ENCODE measurements around the gene ERG28. TPM values are rescaled to one million over a fixed set of nuclear protein-coding genes. Genes with fewer than 3 reads are reported as not detected.

Gene ERG28
- total and polyA plus RNA-seq, 2 experiments from 2014 or later, result 38.4 to 74.4 TPM

- no peak overlapping the region for H2AFZ ChIP-seq
- H3K4me3 ChIP-seq, result no peak overlapping the region
- no peak for DNase-seq (ENCODE audit: low spot score)
- H3K9me2 ChIP-seq (replicated peaks; ENCODE audit: insufficient read depth), result no peaks in the 10 kb centered on the region
- TF ChIP-seq EZH2phosphoT487 (IDR thresholded peaks at IDR 0.05; ENCODE audit: low read depth, severe bottlenecking, unreplicated experiment), result no peak
- no peaks in the 10 kb centered on the region for H3K27me3 ChIP-seq
- no peaks in the 10 kb centered on the region for H3K36me3 ChIP-seq (replicated peaks; ENCODE audit: insufficient read depth, low read depth)
- H3K4me1 ChIP-seq (ENCODE audit: insufficient read depth), result peaks cover 4% of the 10 kb centered on the region
- H3K79me2 ChIP-seq, result no peaks in the 10 kb centered on the region
- H3K9me3 ChIP-seq (ENCODE audit: low read depth), result no peaks in the 10 kb centered on the region
- peak overlapping the region; percentile 37 for H3K27ac ChIP-seq
- H4K20me1 ChIP-seq (ENCODE audit: insufficient read depth, poor library complexity, severe bottlenecking), result no peaks in the 10 kb centered on the region
- 80% methylated on average over 4 of the region's 4 CpGs for WGBS (ENCODE audit: low lambda C conversion rate, missing lambda C conversion rate)
- no peak overlapping the region for H3K4me2 ChIP-seq
These were observed 49.8 kb downstream of the ERG28 start for GRCh38 chr14:75610834-75611233.

GRCh38 chr14:75609606-75610475 lies 50.8 kb downstream of the ERG28 start:
- no peak for DNase-seq (ENCODE audit: low spot score)
- TF ChIP-seq EZH2phosphoT487 (IDR thresholded peaks at IDR 0.05; ENCODE audit: low read depth, severe bottlenecking, unreplicated experiment) (no peak), EZH2 (IDR thresholded peaks at IDR 0.05; ENCODE audit: borderline replicate concordance) (no peak), CTCF (IDR thresholded peaks at IDR 0.05; ENCODE audit: poor library complexity) (no peak)

GRCh38 chr14:75609116-75609515 lies 51.6 kb downstream of the ERG28 start:
- no peaks in the 10 kb centered on the region for H3K36me3 ChIP-seq (replicated peaks; ENCODE audit: insufficient read depth, low read depth)
- H3K4me1 ChIP-seq (ENCODE audit: insufficient read depth), result peaks cover 5% of the 10 kb centered on the region
- H3K79me2 ChIP-seq, result peaks cover 4% of the 10 kb centered on the region
- no peak overlapping the region for H3K4me3 ChIP-seq
- DNase-seq (ENCODE audit: low spot score), result no peak
- no peaks in the 10 kb centered on the region for H3K9me2 ChIP-seq (replicated peaks; ENCODE audit: insufficient read depth)
- H3K9me3 ChIP-seq (ENCODE audit: low read depth), result no peaks in the 10 kb centered on the region
- no peak for TF ChIP-seq EZH2 (IDR thresholded peaks at IDR 0.05; ENCODE audit: borderline replicate concordance)
- no peak for TF ChIP-seq CTCF (IDR thresholded peaks at IDR 0.05; ENCODE audit: poor library complexity)
- TF ChIP-seq EZH2phosphoT487 (IDR thresholded peaks at IDR 0.05; ENCODE audit: low read depth, severe bottlenecking, unreplicated experiment), result no peak
- no peaks in the 10 kb centered on the region for H3K27me3 ChIP-seq
- H3K27ac ChIP-seq, result no peak overlapping the region
- H2AFZ ChIP-seq, result no peak overlapping the region
- H4K20me1 ChIP-seq (ENCODE audit: insufficient read depth, poor library complexity, severe bottlenecking), result no peaks in the 10 kb centered on the region
- 88% methylated on average over 4 of the region's 4 CpGs for WGBS (ENCODE audit: low lambda C conversion rate, missing lambda C conversion rate)
- H3K4me2 ChIP-seq, result no peak overlapping the region

More at GRCh38 chr14:75609606-75610475, 50.8 kb downstream of the ERG28 start:
- no peaks in the 10 kb centered on the region for H3K9me2 ChIP-seq (replicated peaks; ENCODE audit: insufficient read depth)
- H3K4me3 ChIP-seq, result no peak overlapping the region
- peaks cover 1% of the 10 kb centered on the region for H3K79me2 ChIP-seq
- no peaks in the 10 kb centered on the region for H4K20me1 ChIP-seq (ENCODE audit: insufficient read depth, poor library complexity, severe bottlenecking)
- no peak overlapping the region for H3K27ac ChIP-seq
- H3K9me3 ChIP-seq (ENCODE audit: low read depth), result no peaks in the 10 kb centered on the region
- H3K4me1 ChIP-seq (ENCODE audit: insufficient read depth), result peaks cover 5% of the 10 kb centered on the region
- no peaks in the 10 kb centered on the region for H3K36me3 ChIP-seq (replicated peaks; ENCODE audit: insufficient read depth, low read depth)
- H2AFZ ChIP-seq, result no peak overlapping the region
- 85% methylated on average over 9 of the region's 9 CpGs for WGBS (ENCODE audit: low lambda C conversion rate, missing lambda C conversion rate)
- no peaks in the 10 kb centered on the region for H3K27me3 ChIP-seq
- H3K4me2 ChIP-seq, result no peak overlapping the region

- Histone ChIP-seq H3K4me2 (no peak overlapping the region), H3K4me1 (ENCODE audit: insufficient read depth) (peaks cover 5% of the 10 kb centered on the region), H3K27me3 (no peaks in the 10 kb centered on the region), H3K9me2 (replicated peaks; ENCODE audit: insufficient read depth) (no peaks in the 10 kb centered on the region), H3K27ac (no peak overlapping the region), H3K9me3 (ENCODE audit: low read depth) (no peaks in the 10 kb centered on the region), H3K79me2 (peaks cover 4% of the 10 kb centered on the region), H3K36me3 (replicated peaks; ENCODE audit: insufficient read depth, low read depth) (no peaks in the 10 kb centered on the region), H3K4me3 (no peak overlapping the region), H2AFZ (no peak overlapping the region), H4K20me1 (ENCODE audit: insufficient read depth, poor library complexity, severe bottlenecking) (no peaks in the 10 kb centered on the region)
- TF ChIP-seq CTCF (IDR thresholded peaks at IDR 0.05; ENCODE audit: poor library complexity) (no peak), EZH2 (IDR thresholded peaks at IDR 0.05; ENCODE audit: borderline replicate concordance) (no peak), EZH2phosphoT487 (IDR thresholded peaks at IDR 0.05; ENCODE audit: low read depth, severe bottlenecking, unreplicated experiment) (no peak)
- 98% methylated on average over 12 of the region's 12 CpGs for WGBS (ENCODE audit: low lambda C conversion rate, missing lambda C conversion rate)
- DNase-seq (ENCODE audit: low spot score), result no peak
These were observed 52.6 kb downstream of the ERG28 start for GRCh38 chr14:75607842-75608640.

Data from hepatocyte (in vitro differentiated cells).